ENCODE data around the gene KCNAB2. TPM values are rescaled to one million over a fixed set of nuclear protein-coding genes. Genes with fewer than 3 reads are reported as not detected.
"Not testable (repeated sequence)": the region's sequence is repeated elsewhere in the genome, so short reads cannot be mapped to it uniquely, and the experiment has no call there.

Gene KCNAB2
- total RNA-seq, 2 donors from 2014 or later: 13.5 to 21.8 TPM

DNA sequence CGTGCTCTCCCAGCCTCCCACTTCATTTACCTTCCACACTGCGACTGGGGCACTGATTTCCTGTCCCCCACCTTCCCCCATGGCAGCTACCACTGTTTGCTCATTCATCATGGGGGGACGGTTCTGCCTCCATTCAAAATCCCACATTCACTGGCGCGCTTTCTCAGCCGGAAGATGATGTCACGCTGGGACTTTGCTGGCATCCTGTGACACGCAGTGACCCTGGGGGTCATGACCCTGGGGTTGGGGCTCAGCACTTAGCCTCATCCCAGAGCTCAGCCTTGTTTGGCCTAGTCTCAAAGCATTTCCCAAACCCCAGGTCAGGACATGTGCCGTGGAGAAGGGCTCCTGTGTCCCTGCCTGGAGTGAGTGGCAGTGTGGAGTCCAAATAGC lies 582 bp upstream of the KCNAB2 start:
- intact Hi-C loops (cut with DNase I): no loop called here
- no peak for DNase-seq (ENCODE audit: low spot score)

GRCh38 chr1:6046279-6046678 lies 591 bp downstream of the KCNAB2 start:
- intact Hi-C loops (cut with DNase I): no loop called here
- no peak for DNase-seq (ENCODE audit: low spot score)

DNA sequence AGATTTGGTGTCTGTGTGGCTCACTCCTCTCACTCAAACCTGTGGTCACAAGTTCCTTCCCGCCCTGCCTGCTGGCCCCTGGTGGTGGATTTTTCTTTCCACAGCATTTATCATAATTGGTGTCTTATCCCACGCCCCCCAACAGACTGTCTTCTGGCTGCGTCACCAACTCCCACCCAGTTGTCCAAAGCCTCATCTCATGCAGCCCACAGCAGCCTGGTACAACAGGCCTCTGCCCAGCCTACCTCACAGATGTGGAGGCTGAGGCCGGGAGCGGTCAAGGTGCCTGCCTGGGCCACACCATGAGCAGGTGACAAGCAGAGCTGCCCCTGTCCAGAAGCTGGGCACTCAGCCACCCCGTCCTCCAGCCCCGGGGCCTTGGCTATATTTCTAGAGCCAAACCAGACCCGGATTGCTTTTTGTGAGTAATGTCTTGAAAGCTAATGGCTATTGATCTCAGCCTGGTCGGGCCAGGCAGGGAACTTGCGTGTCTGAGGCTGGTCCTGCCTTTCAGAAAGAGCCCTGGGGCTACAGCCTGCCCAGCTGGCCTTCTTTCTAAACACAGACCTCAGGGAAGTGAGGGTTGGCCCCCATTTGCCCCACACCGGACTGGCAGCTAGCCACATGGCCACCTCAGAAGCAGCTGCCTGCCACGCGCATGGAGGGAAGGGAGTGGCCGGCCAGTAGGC lies 2.6 kb downstream of the KCNAB2 start:
- no peak for DNase-seq (ENCODE audit: low spot score)
- intact Hi-C loops (cut with DNase I): no loop called here

DNA sequence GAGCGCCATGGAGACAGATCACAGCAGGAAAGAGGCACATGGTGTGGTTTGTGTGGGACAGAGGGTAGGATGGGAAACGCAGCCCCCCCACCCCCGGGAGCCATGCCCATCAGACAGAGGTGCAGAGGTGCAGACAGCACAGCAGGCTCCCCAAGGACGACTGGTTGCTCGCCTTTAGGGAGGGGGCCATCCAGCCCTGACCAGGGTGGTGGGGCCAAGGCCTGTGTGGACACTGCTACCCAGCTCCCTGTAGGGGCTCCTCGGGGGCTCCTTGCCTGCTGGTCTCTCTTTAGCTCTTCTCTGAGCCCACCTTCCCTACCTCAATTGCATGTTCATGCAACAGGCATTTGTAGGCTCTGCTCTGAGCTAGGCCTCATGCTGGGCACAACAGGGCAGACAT lies 3.7 kb downstream of the KCNAB2 start:
- intact Hi-C loops (cut with DNase I): no loop called here
- no peak for DNase-seq (ENCODE audit: low spot score)

GRCh38 chr1:6051423-6051822 lies 5.7 kb downstream of the KCNAB2 start:
- no peak for DNase-seq (ENCODE audit: low spot score)
- intact Hi-C loops (cut with DNase I): loop anchor here (2.0 to 10.0 kb wide), 2 partner anchors 41 to 193 kb away; partner anchors contain the start of gene HES3 (in 1 of the 2)

DNA sequence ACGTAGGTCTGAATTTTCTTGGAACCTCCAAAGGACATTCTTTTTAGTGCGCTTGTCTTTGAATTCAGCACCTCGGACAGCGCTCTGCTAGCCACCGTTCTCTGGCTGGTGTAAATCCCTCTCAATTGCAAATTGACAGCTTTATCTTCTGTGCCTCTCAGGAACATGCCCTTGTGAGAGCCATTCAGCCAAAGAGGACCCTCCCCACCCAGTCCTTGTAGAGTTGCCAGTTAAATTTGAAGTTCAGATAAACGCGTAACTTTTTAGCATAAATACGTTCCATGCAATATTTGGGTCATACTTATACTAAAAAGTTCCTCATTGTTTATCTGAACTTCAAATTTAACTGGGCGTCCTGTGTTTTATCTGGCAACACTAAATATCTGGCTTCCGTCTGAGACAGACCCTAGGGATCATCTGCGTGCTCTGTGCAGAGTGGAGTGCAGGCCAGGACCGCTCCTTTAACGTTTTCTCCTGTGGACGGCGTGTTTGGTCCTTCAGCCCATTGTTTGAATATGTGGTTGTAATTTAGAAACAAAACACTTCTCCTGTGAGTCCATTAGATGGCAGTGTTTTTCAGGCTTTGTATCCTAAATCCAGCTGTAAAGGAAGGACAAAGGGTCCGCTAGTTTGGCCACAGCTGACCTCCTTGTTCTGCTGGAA lies 7.0 kb downstream of the KCNAB2 start:
- intact Hi-C loops (cut with DNase I): loop anchor here in 1 of 2 donors (10.0 kb wide), 1 partner anchor 192 kb away; the partner anchor contains the start of gene HES3
- no peak for DNase-seq (ENCODE audit: low spot score)

- no peak for DNase-seq (ENCODE audit: low spot score)
- intact Hi-C loops (cut with DNase I): loop anchor here in 1 of 2 donors (10.0 kb wide), 1 partner anchor 192 kb away; the partner anchor contains the start of gene HES3
These were observed 7.5 kb downstream of the KCNAB2 start for GRCh38 chr1:6053206-6053546.

DNA sequence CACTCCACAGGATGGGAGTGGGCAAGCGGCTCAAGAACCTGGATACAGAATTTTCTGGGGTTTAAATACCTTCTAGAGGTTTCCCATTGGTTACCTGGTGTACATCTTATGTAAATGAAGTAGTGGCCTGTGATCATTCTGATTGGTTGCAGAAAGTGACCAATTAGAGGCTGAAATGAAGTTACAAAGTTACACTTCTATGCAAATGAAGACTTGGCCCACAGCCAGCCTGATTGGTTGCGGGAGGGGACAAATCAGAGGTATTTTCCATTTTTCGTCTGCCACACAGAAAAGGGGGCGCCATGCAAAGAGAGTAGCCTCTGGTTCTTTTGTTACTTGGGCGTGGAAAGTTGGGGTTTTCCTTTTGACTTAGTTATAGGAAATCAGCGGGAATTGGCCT lies 8.9 kb downstream of the KCNAB2 start:
- no peak for DNase-seq (ENCODE audit: low spot score)
- intact Hi-C loops (cut with DNase I): loop anchor here in 1 of 2 donors (10.0 kb wide), 1 partner anchor 190 kb away; the partner anchor contains the start of gene HES3

DNA sequence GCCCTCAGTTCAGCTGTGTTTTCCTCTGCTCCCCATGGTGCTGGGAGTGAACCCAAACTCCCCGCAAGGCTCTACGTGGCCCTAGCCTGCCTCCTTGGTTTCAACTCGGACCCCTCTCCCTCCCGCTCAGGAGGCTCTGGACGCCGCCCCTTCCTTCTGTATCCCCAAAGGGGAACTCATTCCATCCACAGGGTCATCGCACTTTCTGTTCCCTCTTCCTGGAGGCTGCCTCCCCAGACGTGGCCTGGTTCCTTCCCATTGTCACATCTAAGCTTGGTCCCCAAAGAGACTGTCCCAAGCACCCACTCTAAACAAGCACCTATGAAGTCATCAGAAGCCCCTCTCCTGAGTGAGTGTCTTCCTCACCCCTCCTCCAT lies 10.9 kb downstream of the KCNAB2 start:
- intact Hi-C loops (cut with DNase I): loop anchor here in 1 of 2 donors (10.0 kb wide), 1 partner anchor 188 kb away; the partner anchor contains the start of gene HES3

GRCh38 chr1:6057170-6057845 lies 11.6 kb downstream of the KCNAB2 start:
- intact Hi-C loops (cut with DNase I): loop anchor here in 1 of 2 donors (10.0 kb wide), 1 partner anchor 187 kb away; the partner anchor contains the start of gene HES3

More for the DNA sequence above, 10.9 kb downstream of the KCNAB2 start:
- DNase-seq (ENCODE audit: low spot score): no peak

DNA sequence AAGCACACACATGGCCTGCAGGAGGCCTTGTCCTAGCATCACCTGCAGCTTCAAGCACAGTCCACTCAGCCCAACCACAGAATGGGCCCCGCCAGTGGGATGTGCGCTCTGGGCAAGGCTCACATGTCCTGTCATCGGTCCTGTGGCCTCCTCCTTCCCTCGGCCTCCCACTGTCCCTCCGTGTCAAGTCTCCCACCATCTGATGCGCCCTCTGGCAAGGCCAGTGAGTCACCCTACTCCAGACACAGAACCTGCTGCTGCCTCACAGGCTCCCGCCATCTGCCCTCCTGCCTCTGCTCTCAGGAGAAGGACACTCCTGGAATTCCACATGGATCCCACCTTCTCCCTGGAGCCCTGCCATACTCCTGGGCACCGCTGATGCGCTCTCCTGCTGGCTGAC lies 14.2 kb downstream of the KCNAB2 start:
- intact Hi-C loops (cut with DNase I): loop anchor here (10.0 kb wide), 2 partner anchors 185 to 345 kb away; partner anchors contain the start of gene HES3 (in 1 of the 2)
- DNase-seq (ENCODE audit: low spot score): no peak

More at GRCh38 chr1:6057170-6057845, 11.6 kb downstream of the KCNAB2 start:
- no peak for DNase-seq (ENCODE audit: low spot score)

GRCh38 chr1:6062670-6063069 lies 17.0 kb downstream of the KCNAB2 start:
- intact Hi-C loops (cut with DNase I): loop anchor here in 1 of 2 donors (10.0 kb wide), 1 partner anchor 342 kb away; no protein-coding TSS in a partner anchor
- no peak for DNase-seq (ENCODE audit: low spot score)

DNA sequence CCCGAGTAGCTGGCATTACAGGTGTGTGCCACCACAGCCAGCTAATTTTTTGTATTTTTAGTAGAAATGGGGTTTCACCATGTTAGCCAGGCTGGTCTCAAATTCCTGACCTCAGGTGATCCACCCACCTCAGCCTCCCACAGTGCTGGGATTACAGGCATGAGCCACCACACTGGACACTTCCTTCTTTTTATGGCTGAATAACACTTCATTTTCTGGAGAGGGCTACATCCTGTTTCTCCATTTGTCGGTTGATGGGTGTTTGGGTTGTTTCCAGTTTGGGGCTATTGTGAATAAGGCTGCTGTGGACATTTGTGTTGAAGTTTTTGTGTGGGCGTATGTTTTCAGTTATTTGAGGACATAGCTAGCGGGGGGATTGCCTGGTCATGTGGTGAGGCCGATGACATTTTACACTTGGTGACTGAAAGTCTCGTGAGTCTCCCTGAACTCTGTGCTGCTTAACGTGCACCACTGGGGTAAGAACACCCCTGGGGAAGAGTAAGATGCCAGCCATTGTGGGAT lies 17.9 kb downstream of the KCNAB2 start:
- not testable (repeated sequence) for DNase-seq (ENCODE audit: low spot score)
- intact Hi-C loops (cut with DNase I): loop anchor here in 1 of 2 donors (10.0 kb wide), 1 partner anchor 341 kb away; no protein-coding TSS in a partner anchor

- intact Hi-C loops (cut with DNase I): loop anchor here in 1 of 2 donors (10.0 kb wide), 1 partner anchor 340 kb away; no protein-coding TSS in a partner anchor
- no peak for DNase-seq (ENCODE audit: low spot score)
These were observed 19.6 kb downstream of the KCNAB2 start for GRCh38 chr1:6065093-6065858.

DNA sequence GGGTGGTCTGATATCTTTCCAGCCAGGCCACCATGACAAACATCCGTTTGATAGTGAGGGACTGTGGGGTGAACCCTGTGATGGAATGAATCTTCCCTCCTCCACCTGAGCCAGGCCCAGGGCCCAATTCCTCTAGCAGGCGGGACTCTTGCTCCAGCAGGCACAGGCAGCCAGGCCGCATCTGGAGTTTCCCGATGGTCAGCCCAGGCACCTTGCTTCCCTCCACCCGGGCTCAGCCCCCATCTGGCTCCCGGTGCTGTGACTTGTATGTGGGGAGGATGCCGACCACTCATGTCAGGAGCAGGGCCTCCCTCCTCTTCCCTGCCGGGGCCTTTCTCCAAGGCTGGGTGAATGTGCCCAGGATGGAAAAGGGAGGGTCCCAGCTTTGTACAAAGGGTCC lies 21.0 kb downstream of the KCNAB2 start:
- intact Hi-C loops (cut with DNase I): loop anchor here in 1 of 2 donors (10.0 kb wide), 1 partner anchor 338 kb away; no protein-coding TSS in a partner anchor
- DNase-seq (ENCODE audit: low spot score): no peak

DNA sequence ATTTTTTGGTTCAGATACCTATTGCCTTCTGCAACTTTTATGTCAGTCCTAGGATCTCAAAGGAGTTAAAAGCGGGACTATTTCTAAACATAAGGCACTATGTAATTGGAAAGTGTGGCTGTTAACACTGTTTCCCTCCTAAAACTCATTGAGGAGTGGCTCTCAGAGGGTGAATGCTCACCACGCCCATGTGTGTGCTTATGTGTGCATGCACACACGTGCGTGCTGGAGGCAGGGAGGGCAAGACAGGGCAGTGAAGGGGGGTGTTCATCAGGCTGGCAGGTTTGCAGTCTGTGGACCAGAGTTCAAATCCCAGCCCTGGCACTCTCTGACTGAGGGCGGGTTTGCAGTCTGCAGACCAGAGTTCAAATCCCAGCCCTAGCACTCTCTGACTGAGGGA lies 22.4 kb downstream of the KCNAB2 start:
- no peak for DNase-seq (ENCODE audit: low spot score)
- intact Hi-C loops (cut with DNase I): loop anchor here in 1 of 2 donors (10.0 kb wide), 1 partner anchor 337 kb away; no protein-coding TSS in a partner anchor

- intact Hi-C loops (cut with DNase I): loop anchor here in 1 of 2 donors (10.0 kb wide), 1 partner anchor 336 kb away; no protein-coding TSS in a partner anchor
These were observed 23.2 kb downstream of the KCNAB2 start for GRCh38 chr1:6068932-6069331.

DNA sequence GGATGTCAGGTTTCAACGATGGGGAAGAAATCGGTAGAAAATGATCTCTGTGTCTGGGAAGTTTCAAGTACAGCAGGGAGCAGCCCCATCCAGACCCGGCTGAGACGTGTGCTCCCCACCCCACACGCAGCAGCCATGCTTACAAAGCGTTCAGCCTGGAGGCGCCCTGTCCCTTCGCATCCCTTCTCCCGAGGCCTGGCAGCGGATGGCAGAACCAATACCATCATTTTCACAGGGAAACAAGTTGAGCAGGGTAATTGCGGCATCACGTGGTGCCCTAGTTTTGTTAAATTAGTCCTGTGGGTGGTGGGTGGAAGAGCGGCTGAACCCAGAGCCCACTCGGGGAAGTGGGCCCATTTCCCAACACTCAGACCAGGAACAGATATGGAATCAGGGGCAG lies 23.9 kb downstream of the KCNAB2 start:
- no peak for DNase-seq (ENCODE audit: low spot score)
- intact Hi-C loops (cut with DNase I): loop anchor here in 1 of 2 donors (10.0 kb wide), 1 partner anchor 335 kb away; no protein-coding TSS in a partner anchor

More at GRCh38 chr1:6068932-6069331, 23.2 kb downstream of the KCNAB2 start:
- no peak for DNase-seq (ENCODE audit: low spot score)

Measured in posterior vena cava (tissue), 2 donors.